GM15510 (cell line): ENCODE measurements around the gene CEMP1.

ENCODE experiments used
- POLR2A ChIP-seq: IDR thresholded peaks from 3 replicates; pipeline ENCODE4 v1.6.1; 2011; ENCODE audit warnings: borderline replicate concordance; ENCODE audit not compliant: insufficient read length; ENCODE audit errors: extremely low read depth

Gene CEMP1, protein sequence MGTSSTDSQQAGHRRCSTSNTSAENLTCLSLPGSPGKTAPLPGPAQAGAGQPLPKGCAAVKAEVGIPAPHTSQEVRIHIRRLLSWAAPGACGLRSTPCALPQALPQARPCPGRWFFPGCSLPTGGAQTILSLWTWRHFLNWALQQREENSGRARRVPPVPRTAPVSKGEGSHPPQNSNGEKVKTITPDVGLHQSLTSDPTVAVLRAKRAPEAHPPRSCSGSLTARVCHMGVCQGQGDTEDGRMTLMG

GRCh38 chr16:2531371-2531695, at the start of gene CEMP1:
TSS of gene CEMP1 (minus strand) at chr16:2531408. CDS start at chr16:2531073, 335 bp downstream.
- TF ChIP-seq POLR2A = no peak

- peak; percentile 58 for TF ChIP-seq POLR2A
These were observed 6.5 kb upstream of the CEMP1 start, which contains the start of gene PDPK1 for GRCh38 chr16:2537451-2538379. TSS of gene PDPK1 (plus strand) at chr16:2538021. CDS start at chr16:2538113, 92 bp downstream.

DNA sequence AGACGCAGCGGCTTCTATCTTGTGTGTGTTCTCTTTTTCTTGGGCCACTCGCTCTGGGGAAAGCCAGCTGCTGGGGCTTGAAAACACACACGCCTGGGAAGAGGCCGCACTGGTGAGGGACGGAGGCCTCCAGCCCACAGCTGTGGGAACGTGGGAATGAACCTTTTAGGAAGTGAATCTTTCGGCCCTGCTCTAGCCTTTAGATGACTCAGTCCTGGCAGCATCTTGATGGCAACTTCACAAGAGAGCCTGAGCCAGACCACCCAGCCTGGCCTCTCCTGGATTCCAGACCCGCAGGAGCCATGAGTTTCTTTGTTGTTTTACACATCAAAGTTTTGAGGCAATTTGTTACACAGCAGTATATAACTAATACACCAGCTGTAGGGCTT, 4.4 kb upstream of the CEMP1 start:
- TF ChIP-seq POLR2A = no peak

DNA sequence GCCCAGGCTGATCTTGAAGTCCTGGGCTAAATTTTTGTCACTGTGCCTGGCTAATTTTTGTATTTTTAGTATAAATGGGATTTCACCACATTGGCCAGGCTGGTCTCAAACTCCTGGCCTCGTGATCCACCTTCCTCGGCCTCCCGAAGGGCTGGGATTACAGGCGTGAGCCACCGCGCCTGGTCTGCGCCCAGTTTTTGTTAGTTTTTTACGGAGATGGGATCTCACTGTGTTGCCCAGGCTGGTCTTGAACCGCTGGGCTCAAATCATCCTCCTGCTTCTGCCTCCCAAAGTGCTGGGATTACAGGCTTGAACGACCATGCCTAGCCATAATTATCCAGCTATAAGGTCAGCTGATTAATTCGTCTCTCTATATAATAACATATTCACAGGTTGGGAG, 2.7 kb upstream of the CEMP1 start:
- no peak for TF ChIP-seq POLR2A

DNA sequence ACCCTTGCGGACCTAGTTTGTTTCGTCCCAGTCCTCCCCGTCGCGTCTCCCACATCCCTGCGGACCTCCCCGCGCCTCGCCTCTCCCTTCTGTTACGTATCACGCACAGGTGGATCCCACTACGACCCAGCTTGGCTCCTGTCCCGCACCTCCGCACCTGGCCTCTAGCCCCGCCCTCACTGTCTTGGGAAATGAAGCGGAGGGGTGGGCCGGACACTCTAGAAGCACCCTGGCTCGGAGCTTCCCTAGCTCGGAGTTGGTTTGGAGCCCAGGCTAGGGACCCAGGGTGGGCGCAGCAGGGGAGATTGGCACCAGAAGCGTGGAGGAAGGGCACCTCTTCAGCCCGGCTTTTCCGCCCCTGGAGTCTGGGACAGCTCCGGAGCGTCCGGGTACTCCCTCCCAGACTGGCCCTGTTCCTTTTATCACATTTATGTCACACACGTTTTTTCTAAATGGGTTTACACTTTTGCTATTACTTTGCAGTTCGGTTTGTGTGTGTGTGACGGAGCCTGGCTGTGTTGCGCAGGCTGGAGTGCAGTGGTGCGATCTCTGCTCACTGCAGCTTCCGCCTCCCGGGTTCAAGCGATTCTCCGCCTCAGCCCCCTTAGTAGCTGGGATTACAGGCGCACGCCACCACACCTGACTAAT, 1.4 kb upstream of the CEMP1 start:
- no peak for TF ChIP-seq POLR2A

- peak; percentile 86 for TF ChIP-seq POLR2A
These were observed 687 bp upstream of the CEMP1 start for GRCh38 chr16:2531696-2532493.

DNA sequence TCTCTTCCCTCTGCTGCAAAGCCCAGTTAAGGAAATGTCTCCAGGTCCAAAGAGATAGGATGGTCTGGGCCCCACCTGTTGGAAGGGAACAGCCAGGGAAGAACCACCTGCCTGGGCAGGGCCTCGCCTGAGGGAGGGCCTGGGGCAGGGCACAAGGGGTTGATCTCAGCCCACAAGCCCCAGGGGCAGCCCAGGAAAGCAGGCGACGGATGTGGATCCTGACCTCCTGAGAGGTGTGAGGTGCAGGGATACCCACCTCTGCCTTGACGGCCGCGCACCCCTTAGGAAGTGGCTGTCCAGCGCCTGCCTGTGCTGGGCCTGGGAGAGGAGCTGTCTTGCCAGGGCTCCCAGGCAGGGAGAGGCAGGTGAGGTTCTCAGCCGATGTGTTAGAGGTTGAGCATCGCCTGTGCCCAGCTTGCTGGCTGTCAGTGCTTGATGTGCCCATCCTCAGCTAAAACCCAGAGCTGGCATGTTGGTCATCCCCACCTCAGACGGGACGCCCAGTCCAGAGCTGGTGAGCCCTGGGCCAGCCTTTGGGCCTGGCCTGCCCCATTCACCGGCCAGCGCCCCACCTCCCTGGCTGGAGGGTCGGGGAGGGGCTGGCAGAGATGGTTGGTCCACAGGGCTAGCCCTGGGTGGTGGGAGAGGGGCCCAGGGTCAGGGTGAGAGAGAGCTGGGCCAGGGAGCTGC, 434 bp downstream of the CEMP1 start:
- no peak for TF ChIP-seq POLR2A

DNA sequence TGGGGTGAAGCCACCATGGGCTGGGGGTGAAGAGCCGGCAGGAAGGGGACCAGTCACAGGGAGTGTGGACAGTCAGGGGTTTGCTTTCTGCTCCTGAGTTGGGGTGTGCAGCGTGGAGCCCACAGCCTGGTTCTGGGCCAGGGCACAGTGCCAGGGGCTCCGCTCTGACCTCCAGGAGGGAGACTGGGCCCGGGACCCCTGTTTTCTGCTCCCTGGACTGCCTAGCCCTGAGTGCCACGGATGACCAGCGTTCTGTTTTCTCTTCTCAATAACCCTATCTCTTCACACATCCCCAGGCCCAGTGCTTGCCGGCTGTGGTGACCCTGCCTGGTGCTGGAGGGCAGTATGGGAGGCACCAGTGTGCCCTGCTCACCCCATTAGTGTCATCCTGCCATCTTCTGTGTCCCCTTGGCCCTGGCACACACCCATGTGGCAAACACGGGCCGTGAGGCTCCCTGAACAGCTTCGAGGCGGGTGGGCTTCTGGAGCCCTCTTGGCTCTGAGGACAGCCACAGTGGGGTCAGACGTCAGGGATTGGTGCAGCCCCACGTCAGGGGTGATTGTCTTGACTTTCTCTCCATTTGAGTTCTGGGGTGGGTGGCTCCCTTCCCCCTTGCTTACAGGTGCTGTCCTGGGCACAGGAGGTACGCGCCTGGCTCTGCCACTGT, 1.1 kb downstream of the CEMP1 start:
- TF ChIP-seq POLR2A = no peak

DNA sequence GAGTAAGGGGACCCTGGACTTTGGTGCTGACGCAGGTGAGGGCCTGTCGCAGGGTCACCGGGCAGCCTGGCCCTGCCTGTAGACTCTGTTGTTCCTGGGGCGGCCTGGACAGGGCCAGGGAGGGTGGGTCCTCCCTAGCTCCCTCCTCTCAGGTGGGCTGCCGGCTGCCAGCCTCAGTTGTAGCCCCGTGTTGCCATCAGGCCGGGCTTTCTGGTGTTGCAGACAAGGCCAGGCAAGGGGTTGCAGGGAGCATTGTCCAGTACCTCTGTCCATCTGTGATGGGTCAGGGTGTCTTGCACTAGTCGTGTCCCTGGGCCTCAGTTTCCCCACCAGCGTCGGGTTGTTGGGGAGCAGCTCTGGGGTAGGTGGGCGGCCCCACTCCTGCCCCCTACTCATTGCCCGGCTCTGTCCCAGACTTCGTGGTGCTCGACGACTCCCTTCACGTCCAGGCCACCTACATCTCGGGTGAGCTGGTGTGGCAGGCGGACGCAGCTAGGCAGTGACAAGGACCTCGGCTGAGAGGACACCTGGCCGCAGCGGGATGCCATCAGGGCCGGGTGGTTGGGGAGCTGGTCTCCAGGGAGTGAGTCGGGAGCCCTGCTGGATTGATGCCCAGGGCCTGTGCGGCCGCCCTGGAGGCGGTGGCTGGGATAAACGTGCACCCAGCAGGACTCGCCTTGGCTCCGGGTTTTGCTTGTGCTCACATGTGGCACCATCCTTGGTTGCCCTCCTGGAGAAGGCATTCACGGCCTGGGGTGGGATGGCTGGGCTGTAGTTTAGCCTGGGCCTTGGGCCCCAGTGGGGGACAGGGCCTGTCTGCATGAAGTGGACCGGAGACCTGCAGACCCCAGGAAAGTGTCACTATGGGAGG, 1.9 kb downstream of the CEMP1 start:
- TF ChIP-seq POLR2A = no peak

GRCh38 chr16:2528161-2529060, 2.8 kb downstream of the CEMP1 start:
- TF ChIP-seq POLR2A = no peak

DNA sequence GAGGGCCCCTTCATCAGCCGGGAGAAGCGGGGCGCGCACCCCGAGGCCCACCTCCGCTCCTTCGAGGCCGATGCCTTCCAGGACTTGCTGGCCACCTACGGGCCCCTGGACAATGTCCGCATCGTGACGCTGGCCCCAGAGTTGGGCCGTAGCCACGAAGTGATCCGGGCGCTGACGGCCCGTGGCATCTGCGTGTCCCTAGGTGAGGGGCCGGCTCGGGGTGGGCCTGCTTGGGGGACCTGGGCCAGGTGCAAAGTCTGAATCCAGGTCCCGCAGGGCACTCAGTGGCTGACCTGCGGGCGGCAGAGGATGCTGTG, 3.5 kb downstream of the CEMP1 start:
- TF ChIP-seq POLR2A = no peak
